ENCODE results near the gene ISM1.
A peak's percentile ranks its signal among the peaks of the same experiment; 100 is the strongest.

ISM1 gene

DNA sequence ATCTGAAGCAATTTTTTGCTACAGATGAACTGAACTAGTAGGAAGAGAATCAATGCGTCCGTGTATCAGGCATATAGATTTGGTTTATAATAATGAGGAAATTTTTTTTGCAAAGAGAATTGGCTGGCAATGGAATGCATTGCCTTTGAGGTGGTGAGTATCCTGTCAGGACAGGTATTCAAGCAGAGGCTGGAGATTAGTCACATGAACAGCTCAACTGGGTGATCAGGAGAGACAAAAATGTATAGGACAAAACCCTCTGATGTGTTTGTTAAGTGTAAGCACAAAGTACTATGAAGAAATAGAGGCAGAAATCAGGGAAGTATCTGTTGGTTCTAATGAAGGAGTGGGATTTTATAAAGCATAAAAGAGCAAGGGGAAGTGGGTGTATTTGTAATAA is 80.5 kb downstream of the ISM1 start:
- Histone ChIP-seq H3K27ac (replicated peaks) (no peak overlapping the region), H3K4me3 (replicated peaks; ENCODE audit: insufficient read depth, low read length) (no peak overlapping the region), H3K27me3 (ENCODE audit: insufficient read depth, poor library complexity, severe bottlenecking) (no peaks in the 10 kb centered on the region)
- TF ChIP-seq SPI1 (IDR thresholded peaks at IDR 0.05; ENCODE audit: borderline replicate concordance, low read depth), result no peak
- DNase-seq (ENCODE audit: low read depth in 1 of 2, low spot score in 1 of 2), result no peak

DNA sequence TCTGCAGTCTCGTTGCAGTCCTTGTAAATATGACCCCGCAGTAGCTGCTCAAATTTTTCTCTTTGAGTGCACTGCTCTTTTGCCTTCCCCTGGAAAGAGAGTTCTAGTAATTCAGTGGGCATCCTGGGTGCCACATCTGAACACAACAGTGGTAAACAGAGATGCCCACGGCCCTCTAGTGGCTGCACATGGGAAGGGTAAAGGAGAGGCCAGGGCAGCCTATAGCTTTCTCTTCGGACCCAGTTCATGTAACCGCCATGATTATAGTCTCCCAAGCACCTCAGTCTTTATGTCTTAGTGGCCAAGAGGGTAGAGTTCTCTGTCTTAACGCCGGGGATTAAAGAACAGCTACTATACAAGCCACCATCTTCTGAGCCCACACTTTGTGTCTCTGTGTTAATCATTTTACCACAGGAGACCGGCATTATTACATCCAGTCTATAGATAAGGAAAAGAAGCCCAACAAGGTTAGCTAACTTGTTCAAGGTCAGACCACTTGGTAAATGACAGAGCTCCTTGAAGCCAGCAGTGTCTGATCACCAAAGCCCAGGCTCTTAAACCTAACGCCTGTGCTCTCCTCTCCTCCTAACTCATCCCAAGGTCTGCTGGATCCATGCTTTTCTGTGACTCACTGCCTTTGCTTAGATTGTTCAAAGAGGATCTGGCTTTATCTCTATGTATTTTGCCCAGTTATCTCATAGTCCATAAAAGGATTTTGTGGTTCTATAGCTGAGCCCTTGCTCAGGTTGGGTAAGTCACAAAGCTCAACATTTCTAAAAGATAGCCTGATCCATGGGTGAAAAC is 81.8 kb downstream of the ISM1 start:
- Histone ChIP-seq H3K4me3 (replicated peaks; ENCODE audit: insufficient read depth, low read length) (no peak overlapping the region), H3K27me3 (ENCODE audit: insufficient read depth, poor library complexity, severe bottlenecking) (no peaks in the 10 kb centered on the region), H3K27ac (replicated peaks) (no peak overlapping the region)
- DNase-seq (ENCODE audit: low read depth in 1 of 2, low spot score in 1 of 2), result peak in 1 of 2 experiments; percentile 23
- TF ChIP-seq, protein P1, sequence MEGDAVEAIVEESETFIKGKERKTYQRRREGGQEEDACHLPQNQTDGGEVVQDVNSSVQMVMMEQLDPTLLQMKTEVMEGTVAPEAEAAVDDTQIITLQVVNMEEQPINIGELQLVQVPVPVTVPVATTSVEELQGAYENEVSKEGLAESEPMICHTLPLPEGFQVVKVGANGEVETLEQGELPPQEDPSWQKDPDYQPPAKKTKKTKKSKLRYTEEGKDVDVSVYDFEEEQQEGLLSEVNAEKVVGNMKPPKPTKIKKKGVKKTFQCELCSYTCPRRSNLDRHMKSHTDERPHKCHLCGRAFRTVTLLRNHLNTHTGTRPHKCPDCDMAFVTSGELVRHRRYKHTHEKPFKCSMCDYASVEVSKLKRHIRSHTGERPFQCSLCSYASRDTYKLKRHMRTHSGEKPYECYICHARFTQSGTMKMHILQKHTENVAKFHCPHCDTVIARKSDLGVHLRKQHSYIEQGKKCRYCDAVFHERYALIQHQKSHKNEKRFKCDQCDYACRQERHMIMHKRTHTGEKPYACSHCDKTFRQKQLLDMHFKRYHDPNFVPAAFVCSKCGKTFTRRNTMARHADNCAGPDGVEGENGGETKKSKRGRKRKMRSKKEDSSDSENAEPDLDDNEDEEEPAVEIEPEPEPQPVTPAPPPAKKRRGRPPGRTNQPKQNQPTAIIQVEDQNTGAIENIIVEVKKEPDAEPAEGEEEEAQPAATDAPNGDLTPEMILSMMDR (IDR thresholded peaks at IDR 0.05; ENCODE audit: insufficient read depth, low read length), result peak; percentile 70
- no peak for TF ChIP-seq SPI1 (IDR thresholded peaks at IDR 0.05; ENCODE audit: borderline replicate concordance, low read depth)

DNA sequence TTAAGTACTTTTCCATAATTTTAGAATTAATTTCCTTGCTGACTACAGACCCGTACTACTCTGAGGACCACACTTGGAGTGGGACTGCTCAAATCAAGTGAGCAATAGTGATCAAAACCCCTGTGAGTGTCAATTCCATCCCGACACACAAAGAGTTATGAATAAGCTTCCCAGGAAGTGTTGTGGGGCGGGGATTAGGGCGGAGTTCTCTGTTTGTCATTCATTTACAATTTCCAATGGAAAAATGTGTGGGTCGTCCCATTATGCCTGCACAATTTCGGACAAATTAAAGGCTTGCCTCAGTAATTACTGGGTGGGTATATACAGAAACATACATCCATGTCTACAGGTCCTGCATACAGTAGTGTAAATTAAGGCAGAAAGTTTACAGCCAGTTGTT is 84.2 kb downstream of the ISM1 start:
- no peak for DNase-seq (ENCODE audit: low read depth in 1 of 2, low spot score in 1 of 2)
- TF ChIP-seq GABPA (IDR thresholded peaks at IDR 0.05; ENCODE audit: low read depth) (no peak), SPI1 (IDR thresholded peaks at IDR 0.05; ENCODE audit: borderline replicate concordance, low read depth) (no peak)
- Histone ChIP-seq H3K4me3 (replicated peaks; ENCODE audit: insufficient read depth, low read length) (no peak overlapping the region), H3K27me3 (ENCODE audit: insufficient read depth, poor library complexity, severe bottlenecking) (no peaks in the 10 kb centered on the region), H3K27ac (replicated peaks) (no peak overlapping the region)

DNA sequence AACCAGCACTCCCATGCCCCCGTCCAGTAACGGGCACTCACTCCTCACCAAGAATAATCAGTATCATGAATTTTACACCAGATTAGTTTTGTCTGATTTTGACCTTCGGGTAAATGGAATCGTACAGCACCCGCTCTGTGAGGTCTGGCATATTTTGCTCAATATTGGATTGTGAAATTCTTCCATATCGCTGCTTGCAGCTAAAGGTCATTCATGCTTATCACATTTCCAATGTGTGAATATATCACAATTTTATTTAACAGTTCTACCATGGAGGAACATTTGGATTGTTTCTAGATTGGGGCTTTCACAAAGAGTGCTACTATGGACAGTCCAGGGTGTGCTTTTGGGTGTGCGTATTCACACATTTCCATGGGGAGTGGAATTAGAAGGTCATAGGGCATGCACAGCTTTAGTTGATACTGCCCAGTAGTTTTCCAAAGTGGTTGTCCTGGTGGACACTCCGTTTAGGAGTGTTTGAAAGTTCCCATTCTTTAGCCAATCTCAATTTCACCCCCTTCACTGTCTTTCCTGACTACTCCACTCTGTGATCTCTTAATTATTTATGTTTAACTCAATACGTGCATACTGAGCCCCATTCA is 86.6 kb downstream of the ISM1 start:
- peaks cover 4% of the 10 kb centered on the region for H3K27me3 ChIP-seq (ENCODE audit: insufficient read depth, poor library complexity, severe bottlenecking)
- no peak for DNase-seq (ENCODE audit: low read depth in 1 of 2, low spot score in 1 of 2)
- no peak overlapping the region for H3K27ac ChIP-seq (replicated peaks)
- TF ChIP-seq GABPA (IDR thresholded peaks at IDR 0.05; ENCODE audit: low read depth) (no peak), POLR2AphosphoS5 (IDR thresholded peaks at IDR 0.05; ENCODE audit: low read depth) (no peak)
- TF ChIP-seq, protein P2, sequence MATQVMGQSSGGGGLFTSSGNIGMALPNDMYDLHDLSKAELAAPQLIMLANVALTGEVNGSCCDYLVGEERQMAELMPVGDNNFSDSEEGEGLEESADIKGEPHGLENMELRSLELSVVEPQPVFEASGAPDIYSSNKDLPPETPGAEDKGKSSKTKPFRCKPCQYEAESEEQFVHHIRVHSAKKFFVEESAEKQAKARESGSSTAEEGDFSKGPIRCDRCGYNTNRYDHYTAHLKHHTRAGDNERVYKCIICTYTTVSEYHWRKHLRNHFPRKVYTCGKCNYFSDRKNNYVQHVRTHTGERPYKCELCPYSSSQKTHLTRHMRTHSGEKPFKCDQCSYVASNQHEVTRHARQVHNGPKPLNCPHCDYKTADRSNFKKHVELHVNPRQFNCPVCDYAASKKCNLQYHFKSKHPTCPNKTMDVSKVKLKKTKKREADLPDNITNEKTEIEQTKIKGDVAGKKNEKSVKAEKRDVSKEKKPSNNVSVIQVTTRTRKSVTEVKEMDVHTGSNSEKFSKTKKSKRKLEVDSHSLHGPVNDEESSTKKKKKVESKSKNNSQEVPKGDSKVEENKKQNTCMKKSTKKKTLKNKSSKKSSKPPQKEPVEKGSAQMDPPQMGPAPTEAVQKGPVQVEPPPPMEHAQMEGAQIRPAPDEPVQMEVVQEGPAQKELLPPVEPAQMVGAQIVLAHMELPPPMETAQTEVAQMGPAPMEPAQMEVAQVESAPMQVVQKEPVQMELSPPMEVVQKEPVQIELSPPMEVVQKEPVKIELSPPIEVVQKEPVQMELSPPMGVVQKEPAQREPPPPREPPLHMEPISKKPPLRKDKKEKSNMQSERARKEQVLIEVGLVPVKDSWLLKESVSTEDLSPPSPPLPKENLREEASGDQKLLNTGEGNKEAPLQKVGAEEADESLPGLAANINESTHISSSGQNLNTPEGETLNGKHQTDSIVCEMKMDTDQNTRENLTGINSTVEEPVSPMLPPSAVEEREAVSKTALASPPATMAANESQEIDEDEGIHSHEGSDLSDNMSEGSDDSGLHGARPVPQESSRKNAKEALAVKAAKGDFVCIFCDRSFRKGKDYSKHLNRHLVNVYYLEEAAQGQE (IDR thresholded peaks at IDR 0.05; ENCODE audit: insufficient replicate concordance, low read depth), result no peak
- H3K4me3 ChIP-seq (replicated peaks; ENCODE audit: insufficient read depth, low read length), result no peak overlapping the region

DNA sequence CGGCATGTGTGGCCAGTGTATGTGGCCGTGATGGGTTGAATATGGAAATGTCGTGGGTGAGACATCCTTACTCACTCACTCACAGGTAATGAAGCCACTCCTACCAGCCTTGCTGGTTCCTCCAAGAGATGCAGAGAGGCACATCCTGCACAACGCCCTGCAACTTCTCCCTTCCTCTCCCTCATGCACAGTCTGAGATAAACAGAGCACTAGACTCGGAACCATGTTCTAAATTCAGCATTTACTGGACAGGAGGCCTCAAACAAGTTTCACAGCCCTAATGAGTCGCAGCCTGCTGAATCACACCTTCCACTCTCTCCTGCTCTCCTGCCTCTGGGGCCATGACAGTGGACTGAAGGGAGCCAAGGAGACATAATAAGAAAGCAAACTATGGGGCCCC is 91.2 kb downstream of the ISM1 start:
- no peak for TF ChIP-seq GABPA (IDR thresholded peaks at IDR 0.05; ENCODE audit: low read depth)
- TF ChIP-seq, protein P2 (IDR thresholded peaks at IDR 0.05; ENCODE audit: insufficient replicate concordance, low read depth), result no peak
- TF ChIP-seq, protein P1 (IDR thresholded peaks at IDR 0.05; ENCODE audit: insufficient read depth, low read length), result no peak
- no peak overlapping the region for H3K4me3 ChIP-seq (replicated peaks; ENCODE audit: insufficient read depth, low read length)
- H3K27me3 ChIP-seq (ENCODE audit: insufficient read depth, poor library complexity, severe bottlenecking), result peaks cover 7% of the 10 kb centered on the region
- no peak overlapping the region for H3K27ac ChIP-seq (replicated peaks)
- DNase-seq (ENCODE audit: low read depth in 1 of 2, low spot score in 1 of 2), result no peak

All from HL-60 (cell line).